HG03432 (cell line): ENCODE measurements around the gene LRRC40.
"Not testable (repeated sequence)": the region's sequence is repeated elsewhere in the genome, so short reads cannot be mapped to it uniquely, and the experiment has no call there.

ENCODE experiments used
- ATAC-seq: cut with Tn5 transposase; IDR thresholded peaks from one replicate; pipeline ENCODE4 v1.9.1; 2021; ENCODE audit warnings: mild to moderate bottlenecking, moderate library complexity; ENCODE audit not compliant: unreplicated experiment

The LRRC40 gene

GRCh38 chr1:70204139-70204538 is 1.2 kb downstream of the LRRC40 start:
- ATAC-seq: no peak

DNA sequence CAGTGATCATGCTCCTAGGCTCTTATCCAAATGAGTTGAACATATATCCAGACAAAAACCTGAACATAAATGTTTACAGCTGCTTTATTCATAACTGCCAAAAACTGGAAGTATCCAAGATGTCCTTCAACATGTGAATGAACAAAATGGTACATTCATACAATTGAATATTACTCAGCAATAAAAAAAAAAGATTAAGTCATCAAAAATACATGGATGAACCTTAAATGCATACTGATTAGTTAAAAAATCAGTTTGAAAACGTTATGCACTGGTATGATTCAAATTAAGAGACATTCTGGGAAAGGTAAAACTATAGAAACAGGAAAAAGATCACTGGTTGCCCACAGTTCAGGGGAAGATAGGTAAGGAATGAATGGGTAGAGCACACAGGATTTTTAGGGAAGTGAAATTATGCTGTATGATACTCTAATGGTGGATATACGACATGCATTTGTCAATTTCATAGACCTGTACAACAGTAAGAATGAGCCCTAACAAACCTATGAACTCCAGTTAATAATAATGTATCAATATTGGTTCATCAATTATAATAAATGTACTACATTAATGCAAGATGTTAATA is 3.1 kb downstream of the LRRC40 start:
- no peak for ATAC-seq

DNA sequence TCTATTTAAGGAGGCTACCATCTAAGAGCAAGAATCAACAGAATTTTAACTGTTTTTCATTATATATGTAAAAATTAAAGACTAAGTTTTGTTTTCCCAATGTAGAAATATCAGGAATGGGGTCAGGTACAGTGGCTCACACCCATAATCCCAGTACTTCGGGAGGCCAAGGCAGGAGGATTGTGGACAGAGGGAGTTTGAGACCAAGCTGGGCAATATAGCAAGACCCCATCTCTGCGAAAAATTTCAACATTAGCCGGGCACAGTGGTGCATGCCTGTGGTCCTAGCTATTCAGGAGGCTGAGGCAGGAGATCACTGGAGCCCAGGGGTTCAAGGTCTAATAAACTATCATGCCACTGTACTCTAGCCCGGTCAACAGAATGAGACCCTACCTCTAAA is 5.3 kb downstream of the LRRC40 start:
- no peak for ATAC-seq

- ATAC-seq: no peak
These were observed 9.0 kb downstream of the LRRC40 start for GRCh38 chr1:70196333-70196732.

DNA sequence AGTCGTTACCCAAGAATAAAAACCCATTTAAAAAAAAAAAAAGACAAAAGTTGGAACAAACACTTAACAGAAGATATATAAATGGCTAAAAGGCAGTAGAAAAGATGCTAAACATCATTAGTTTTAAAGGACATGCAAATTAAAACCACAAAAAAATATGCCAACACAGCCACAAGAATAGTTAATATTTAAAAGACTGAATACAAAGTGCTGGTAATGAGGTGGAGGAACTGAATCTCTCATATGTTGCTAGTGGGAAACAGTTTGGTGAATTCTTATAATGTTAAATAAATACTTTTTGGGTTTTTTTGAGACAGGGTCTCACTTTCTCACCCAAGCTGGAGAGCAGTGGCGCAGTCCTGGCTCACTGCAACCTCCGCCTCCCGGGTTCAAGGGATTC is 10.0 kb downstream of the LRRC40 start:
- peak; percentile 87 for ATAC-seq

GRCh38 chr1:70194601-70195000 is 10.8 kb downstream of the LRRC40 start:
- no peak for ATAC-seq

DNA sequence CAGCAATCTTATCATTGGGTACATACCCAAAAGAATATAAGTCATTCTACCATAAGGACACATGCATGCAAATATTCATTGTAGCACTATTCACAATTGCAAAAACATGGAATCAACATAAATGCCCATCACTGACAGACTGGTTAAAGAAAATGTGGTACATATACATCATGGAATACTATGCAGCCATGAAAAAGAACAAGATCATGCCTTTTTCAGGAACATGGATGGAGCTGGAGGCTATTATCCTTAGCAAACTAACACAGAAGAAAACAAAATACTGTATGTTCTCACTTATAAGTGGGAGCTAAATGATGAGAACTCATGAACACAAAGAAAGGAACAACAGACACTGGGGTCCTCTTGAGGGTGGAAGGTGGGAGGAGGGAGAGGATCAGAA is 12.9 kb downstream of the LRRC40 start:
- ATAC-seq: not testable (repeated sequence)

DNA sequence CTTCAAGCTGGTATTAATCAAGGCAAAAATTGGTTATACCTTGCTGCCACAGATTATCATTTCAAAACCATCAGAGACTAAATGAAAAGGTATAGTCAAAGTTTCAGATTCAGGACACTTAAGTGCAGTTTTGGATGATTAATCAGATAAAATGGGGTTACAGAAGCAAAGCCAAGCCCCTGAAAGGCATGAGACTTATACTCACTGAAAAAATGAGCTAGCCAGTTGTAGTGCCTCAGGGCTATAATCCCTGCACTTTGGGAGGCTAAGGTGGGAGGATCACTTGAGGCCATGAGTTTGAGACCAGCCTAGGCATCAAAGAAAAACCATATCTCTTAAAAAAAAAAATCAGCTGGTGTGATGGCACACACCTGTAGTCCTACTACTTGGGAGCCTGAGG is 15.2 kb downstream of the LRRC40 start:
- ATAC-seq: no peak

GRCh38 chr1:70188522-70188921 is 16.9 kb downstream of the LRRC40 start:
- no peak for ATAC-seq

DNA sequence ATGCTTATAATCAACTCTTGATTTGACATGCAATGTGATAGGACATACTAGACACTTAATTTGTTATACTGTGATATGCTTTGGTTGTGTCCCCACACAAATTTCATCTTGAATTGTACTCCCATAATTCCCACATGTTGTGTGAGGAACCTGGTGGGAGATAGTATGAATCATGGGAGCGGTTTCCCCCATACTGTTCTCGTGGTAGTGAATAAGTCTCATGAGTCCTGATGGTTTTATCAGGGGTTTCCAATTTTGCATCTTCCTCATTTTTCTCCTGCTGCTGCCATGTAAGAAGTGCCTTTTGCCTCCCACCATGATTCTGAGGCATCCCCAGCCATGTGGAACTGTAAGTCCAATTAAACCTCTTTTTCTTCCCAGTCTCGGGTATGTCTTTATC is 20.2 kb downstream of the LRRC40 start:
- not testable (repeated sequence) for ATAC-seq

- no peak for ATAC-seq
These were observed 33.9 kb downstream of the LRRC40 start for GRCh38 chr1:70171512-70171911.

GRCh38 chr1:70169018-70169839 is 36.1 kb downstream of the LRRC40 start:
- no peak for ATAC-seq

DNA sequence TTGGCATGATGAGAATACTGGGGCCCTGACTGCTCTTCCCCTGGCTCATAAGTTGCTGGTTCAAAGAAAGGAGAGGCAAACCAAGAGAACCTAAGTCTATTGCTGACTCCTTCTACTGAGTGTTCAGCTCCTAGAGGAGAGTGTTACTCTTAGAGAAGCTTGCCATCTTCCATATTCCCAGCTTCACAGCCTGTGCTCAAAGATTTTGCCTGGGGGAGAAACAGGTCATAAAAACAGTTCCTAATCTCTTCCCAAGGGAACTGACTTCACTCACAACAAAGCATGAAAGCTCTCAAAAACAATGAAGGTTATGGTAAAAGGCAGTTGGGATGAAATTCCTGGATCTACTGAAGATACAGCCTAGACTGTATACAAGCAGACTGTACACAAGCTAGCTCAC is 37.1 kb downstream of the LRRC40 start:
- no peak for ATAC-seq

- peak; percentile 46 for ATAC-seq
These were observed 41.0 kb downstream of the LRRC40 start for GRCh38 chr1:70164350-70164749.

DNA sequence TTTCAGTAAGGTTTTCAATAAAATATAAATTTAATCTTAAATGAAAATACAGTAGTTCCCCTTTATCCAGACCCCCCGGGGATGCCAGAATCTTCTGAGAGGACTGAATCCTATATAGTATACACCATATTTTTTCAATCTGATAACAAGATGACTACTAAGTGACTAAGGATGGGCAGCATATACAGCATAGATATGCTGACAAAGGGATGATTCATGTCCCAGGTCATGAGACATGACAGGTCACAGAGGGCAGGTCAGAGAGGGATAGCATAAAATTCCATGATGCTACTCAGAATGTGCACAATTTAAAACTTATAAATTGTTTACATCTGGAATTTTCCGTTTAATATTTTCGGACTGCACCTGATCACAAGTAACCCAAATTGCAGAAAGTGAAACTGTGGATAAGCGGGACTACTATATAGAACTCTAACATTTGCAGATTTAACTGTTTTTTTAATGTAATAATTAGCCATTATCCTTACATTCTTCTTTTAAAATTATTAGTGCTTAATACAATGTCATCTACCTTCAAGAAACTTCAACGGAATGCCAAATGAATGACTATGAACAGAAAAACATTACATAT is 48.8 kb downstream of the LRRC40 start:
- no peak for ATAC-seq

DNA sequence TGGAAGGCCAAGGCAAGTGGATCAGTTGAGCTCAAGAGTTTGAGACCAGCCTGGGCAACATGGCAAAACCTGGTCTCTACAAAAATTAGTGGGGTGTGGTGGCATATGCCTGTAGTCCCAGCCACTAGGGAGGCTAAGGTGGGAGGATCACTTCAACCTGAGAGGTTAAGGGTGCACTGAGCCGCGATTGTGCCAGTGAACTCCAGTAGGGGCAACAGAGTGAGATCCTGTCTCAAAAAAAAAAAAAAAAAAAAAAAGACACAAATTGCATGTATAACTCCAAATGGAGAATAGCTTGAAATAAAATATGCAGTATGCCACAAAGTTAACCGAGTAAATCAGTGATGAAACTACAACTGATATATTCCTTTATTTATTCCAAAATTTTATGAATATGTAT is 51.6 kb downstream of the LRRC40 start:
- no peak for ATAC-seq

DNA sequence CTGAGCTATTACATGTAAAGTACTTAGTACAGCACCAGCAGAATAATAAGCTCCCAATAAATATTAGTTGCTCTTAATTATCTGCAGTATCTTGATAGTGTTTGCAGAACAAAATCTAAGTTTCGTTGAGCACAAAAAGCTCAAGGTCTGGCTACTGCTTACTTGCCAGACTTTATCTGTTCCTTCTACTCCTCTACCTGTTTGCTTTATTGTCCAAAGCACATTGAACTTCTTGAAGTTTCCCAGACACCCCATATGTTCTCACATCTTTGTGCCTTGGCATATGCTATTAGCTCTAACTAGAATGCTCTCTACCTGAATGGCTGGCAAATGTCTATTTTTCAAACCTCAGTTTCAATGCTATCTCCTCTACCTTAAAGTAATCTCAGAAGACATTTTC is 54.9 kb downstream of the LRRC40 start:
- ATAC-seq: no peak

DNA sequence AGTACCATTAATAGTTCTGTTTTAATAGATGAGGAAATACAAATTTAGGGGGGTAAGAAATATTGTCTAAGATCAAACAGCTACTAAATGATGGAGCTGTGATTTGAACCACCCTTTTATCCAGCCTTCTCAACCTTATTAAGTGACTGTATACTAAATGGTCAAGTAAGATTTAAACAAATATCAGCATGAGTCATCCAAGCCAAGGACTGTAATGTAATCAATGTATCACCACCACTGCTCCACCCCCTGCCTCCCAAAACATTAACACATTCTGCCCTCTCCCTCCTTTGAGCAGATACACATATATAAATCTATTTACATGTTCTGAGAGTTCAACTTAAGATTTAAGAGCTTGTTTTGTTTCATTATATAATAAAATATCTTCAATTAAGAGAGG is 58.9 kb downstream of the LRRC40 start:
- ATAC-seq: no peak

- no peak for ATAC-seq
These were observed 62.2 kb downstream of the LRRC40 start for GRCh38 chr1:70143048-70143659.

GRCh38 chr1:70142075-70142474 is 63.3 kb downstream of the LRRC40 start:
- no peak for ATAC-seq

- no peak for ATAC-seq
These were observed 64.5 kb downstream of the LRRC40 start for GRCh38 chr1:70140894-70141293.

DNA sequence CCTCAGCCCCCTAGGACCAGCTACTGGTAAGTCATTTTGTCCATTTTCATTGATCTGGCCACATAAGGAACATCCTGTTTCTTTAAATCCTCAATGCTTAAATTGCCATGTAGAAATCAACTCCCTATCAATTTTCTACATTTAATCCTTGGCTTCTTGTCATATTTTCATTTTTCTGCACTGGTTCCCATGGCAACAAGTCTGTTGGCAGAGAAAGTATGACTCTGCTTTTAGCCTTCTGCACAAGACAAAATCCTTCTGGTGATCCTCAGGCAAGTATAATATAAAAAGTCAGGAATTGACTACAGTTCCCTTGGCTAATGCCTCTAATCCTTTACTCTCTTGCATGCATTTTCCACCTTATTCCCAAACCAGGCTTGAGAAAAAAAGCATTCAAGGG is 65.0 kb downstream of the LRRC40 start:
- ATAC-seq: no peak
